MV-4-11 (cell line): ENCODE data around the gene RNF223.
A peak's percentile ranks its signal among the peaks of the same experiment; 100 is the strongest.
"Not testable (repeated sequence)": the region's sequence is repeated elsewhere in the genome, so short reads cannot be mapped to it uniquely, and the experiment has no call there.

Experiments used
- DNase-seq: peaks from one replicate; lab custom pipeline; 2025; lab: John Stamatoyannopoulos, UW

The RNF223 gene

GRCh38 chr1:1059494-1060280 is 14.4 kb downstream of the RNF223 start:
- peak; percentile 67 for DNase-seq

- no peak for DNase-seq
Measured at GRCh38 chr1:1058921-1059493, 15.1 kb downstream of the RNF223 start.

- no peak for DNase-seq
Measured at GRCh38 chr1:1058088-1058905, 15.8 kb downstream of the RNF223 start.

GRCh38 chr1:1057769-1058087 is 16.4 kb downstream of the RNF223 start:
- not testable (repeated sequence) for DNase-seq

GRCh38 chr1:1055841-1056736 is 18.0 kb downstream of the RNF223 start:
- no peak for DNase-seq

GRCh38 chr1:1054971-1055370 is 19.1 kb downstream of the RNF223 start:
- DNase-seq = no peak

- DNase-seq = no peak
Measured at GRCh38 chr1:1054099-1054700, 19.9 kb downstream of the RNF223 start.

- DNase-seq = no peak
Measured at GRCh38 chr1:1053682-1054081, 20.4 kb downstream of the RNF223 start.

- DNase-seq = no peak
Measured at GRCh38 chr1:1053022-1053421, 21.1 kb downstream of the RNF223 start.

- DNase-seq = no peak
Measured at GRCh38 chr1:1052003-1052840, 21.9 kb downstream of the RNF223 start.

GRCh38 chr1:1051127-1051810 is 22.8 kb downstream of the RNF223 start:
- no peak for DNase-seq

GRCh38 chr1:1050577-1051052 is 23.5 kb downstream of the RNF223 start:
- no peak for DNase-seq

- DNase-seq = no peak
Measured at GRCh38 chr1:1049318-1050165, 24.6 kb downstream of the RNF223 start.

- no peak for DNase-seq
Measured at GRCh38 chr1:1048765-1049164, 25.3 kb downstream of the RNF223 start.

- no peak for DNase-seq
Measured at GRCh38 chr1:1047963-1048362, 26.1 kb downstream of the RNF223 start.

- no peak for DNase-seq
Measured at GRCh38 chr1:1047407-1047806, 26.7 kb downstream of the RNF223 start.

GRCh38 chr1:1046767-1047166 is 27.3 kb downstream of the RNF223 start:
- DNase-seq = no peak

- DNase-seq = no peak
Measured at GRCh38 chr1:1046243-1046642, 27.9 kb downstream of the RNF223 start.

- no peak for DNase-seq
Measured at GRCh38 chr1:1045129-1045528, 29.0 kb downstream of the RNF223 start.
